Middle frontal gyrus (tissue), 1 donor: ENCODE measurements around the gene H2AZ2.
"Not testable (repeated sequence)": the region's sequence is repeated elsewhere in the genome, so short reads cannot be mapped to it uniquely, and the experiment has no call there.

ENCODE experiments used
- DNase-seq: peaks from one replicate; pipeline ENCODE4 v3.0.0-alpha.2; 2015; ENCODE audit warnings: low spot score; ENCODE audit errors: extremely low spot score

Gene H2AZ2

GRCh38 chr7:44819292-44819691, 28.6 kb downstream of the H2AZ2 start:
- DNase-seq: no peak

- DNase-seq: no peak
These were observed 33.0 kb downstream of the H2AZ2 start for GRCh38 chr7:44814919-44815318.

GRCh38 chr7:44811571-44811970, 36.3 kb downstream of the H2AZ2 start:
- no peak for DNase-seq

GRCh38 chr7:44811093-44811492, 36.8 kb downstream of the H2AZ2 start:
- DNase-seq: no peak

- no peak for DNase-seq
These were observed 38.9 kb downstream of the H2AZ2 start for GRCh38 chr7:44808914-44809393.

- DNase-seq: no peak
These were observed 41.9 kb downstream of the H2AZ2 start for GRCh38 chr7:44805950-44806349.

GRCh38 chr7:44803828-44804519, 43.9 kb downstream of the H2AZ2 start:
- not testable (repeated sequence) for DNase-seq

- DNase-seq: no peak
These were observed 45.4 kb downstream of the H2AZ2 start for GRCh38 chr7:44802418-44803025.

- no peak for DNase-seq
These were observed 46.0 kb downstream of the H2AZ2 start for GRCh38 chr7:44801890-44802289.

GRCh38 chr7:44799939-44800338, 47.9 kb downstream of the H2AZ2 start:
- no peak for DNase-seq

- DNase-seq: no peak
These were observed 49.1 kb downstream of the H2AZ2 start for GRCh38 chr7:44798649-44799305.

GRCh38 chr7:44797329-44798258, 50.3 kb downstream of the H2AZ2 start:
- DNase-seq: peak; percentile 83

GRCh38 chr7:44796504-44797328, 51.2 kb downstream of the H2AZ2 start, which contains the start of gene PPIA:
Gene PPIA (plus strand): TSS chr7:44796681. CDS start chr7:44796725, 44 bp downstream.
- DNase-seq: peak; percentile 97

- no peak for DNase-seq
These were observed 51.8 kb downstream of the H2AZ2 start for GRCh38 chr7:44796034-44796503.

- no peak for DNase-seq
These were observed 53.6 kb downstream of the H2AZ2 start for GRCh38 chr7:44794331-44794730.

GRCh38 chr7:44793919-44794318, 54.0 kb downstream of the H2AZ2 start:
- no peak for DNase-seq

GRCh38 chr7:44791278-44792219, 56.3 kb downstream of the H2AZ2 start:
- DNase-seq: no peak

- no peak for DNase-seq
These were observed 57.9 kb downstream of the H2AZ2 start for GRCh38 chr7:44789990-44790389.

GRCh38 chr7:44787762-44788161, 60.1 kb downstream of the H2AZ2 start:
- no peak for DNase-seq
